ENCODE data around the gene NAA40.

The NAA40 gene

GRCh38 chr11:63940786-63941185, 2.0 kb downstream of the NAA40 start:
- H3K9ac ChIP-seq = peak overlapping the region; percentile 78 to 89 (median 83); a peak in 21 of 22 replicates
- H3K27ac ChIP-seq = peak overlapping the region; percentile 59 to 86 (median 73)

GRCh38 chr11:63941901-63942300, 3.1 kb downstream of the NAA40 start:
- no peak overlapping the region for H3K4me3 ChIP-seq
- peak overlapping the region in 4 of 11 experiments; percentile 59 to 86 (median 74); a peak in 3 of 22 replicates for H3K27ac ChIP-seq
- H3K36me3 ChIP-seq = peaks cover 9 to 47% (median 23%) of the 10 kb centered on the region in 11 experiments
- no peaks in the 10 kb centered on the region for H3K9me3 ChIP-seq (replicated peaks in 1 of 11)
- H3K9ac ChIP-seq = peak overlapping the region in 8 of 11 experiments; percentile 81 to 89 (median 85); a peak in 8 of 22 replicates
- H4K20me1 ChIP-seq = peaks cover 24 to 58% (median 42%) of the 10 kb centered on the region in 11 experiments; a peak in 19 of 22 replicates
- H3K4me1 ChIP-seq = peaks cover 60 to 73% (median 65%) of the 10 kb centered on the region in 10 experiments
- H3K4me2 ChIP-seq = peak overlapping the region in 8 of 11 experiments; percentile 93 to 99 (median 97); a peak in 17 of 22 replicates
- H3K27me3 ChIP-seq = no peaks in the 10 kb centered on the region
- no peak for TF ChIP-seq Cebpa-rat (IDR thresholded peaks at IDR 0.05)

More at GRCh38 chr11:63940786-63941185, 2.0 kb downstream of the NAA40 start:
- H3K27me3 ChIP-seq = no peaks in the 10 kb centered on the region
- H4K20me1 ChIP-seq = peaks cover 20 to 51% (median 36%) of the 10 kb centered on the region in 11 experiments; a peak in 19 of 22 replicates
- peaks cover 60 to 73% (median 64%) of the 10 kb centered on the region in 10 experiments for H3K4me1 ChIP-seq
- H3K4me2 ChIP-seq = peak overlapping the region; percentile 93 to 99 (median 97)
- no peak for TF ChIP-seq Cebpa-rat (IDR thresholded peaks at IDR 0.05)
- peak overlapping the region in 9 of 10 experiments; percentile 72 to 87 (median 77); a peak in 11 of 20 replicates for H3K4me3 ChIP-seq
- H3K9me3 ChIP-seq (replicated peaks in 1 of 11) = no peaks in the 10 kb centered on the region
- H3K36me3 ChIP-seq = peaks cover 0 to 36% (median 13%) of the 10 kb centered on the region in 11 experiments; a peak in 10 of 22 replicates

- Histone ChIP-seq H3K9me3 (replicated peaks in 1 of 11) (no peaks in the 10 kb centered on the region), H3K4me2 (peak overlapping the region in 7 of 11 experiments; percentile 2 to 98 (median 17); a peak in 4 of 22 replicates), H3K4me3 (no peak overlapping the region), H4K20me1 (peaks cover 24 to 58% (median 42%) of the 10 kb centered on the region in 11 experiments; a peak in 19 of 22 replicates), H3K9ac (peak overlapping the region; percentile 5 to 89 (median 37); a peak in 14 of 22 replicates), H3K27me3 (no peaks in the 10 kb centered on the region), H3K4me1 (peaks cover 56 to 69% (median 63%) of the 10 kb centered on the region in 10 experiments), H3K27ac (peak overlapping the region in 1 of 11 experiments; percentile 29; a peak in 2 of 22 replicates), H3K36me3 (peaks cover 16 to 56% (median 32%) of the 10 kb centered on the region in 11 experiments)
- TF ChIP-seq Cebpa-rat (IDR thresholded peaks at IDR 0.05) = no peak
These were observed 4.0 kb downstream of the NAA40 start for GRCh38 chr11:63942803-63943202.

GRCh38 chr11:63944987-63945386, 6.2 kb downstream of the NAA40 start:
- peak overlapping the region in 10 of 11 experiments; percentile 40 to 58 (median 48); a peak in 18 of 22 replicates for H3K4me2 ChIP-seq
- H4K20me1 ChIP-seq = peaks cover 24 to 55% (median 42%) of the 10 kb centered on the region in 11 experiments; a peak in 19 of 22 replicates
- H3K27ac ChIP-seq = peak overlapping the region in 3 of 11 experiments; percentile 10 to 35 (median 17); a peak in 1 of 22 replicates
- H3K27me3 ChIP-seq = no peaks in the 10 kb centered on the region
- no peak for TF ChIP-seq Cebpa-rat (IDR thresholded peaks at IDR 0.05)
- no peak overlapping the region for H3K4me3 ChIP-seq
- H3K36me3 ChIP-seq = peaks cover 23 to 78% (median 47%) of the 10 kb centered on the region in 11 experiments
- peak overlapping the region in 9 of 11 experiments; percentile 10 to 59 (median 36); a peak in 17 of 22 replicates for H3K9ac ChIP-seq
- no peaks in the 10 kb centered on the region for H3K9me3 ChIP-seq (replicated peaks in 1 of 11)
- H3K4me1 ChIP-seq = peaks cover 44 to 58% (median 53%) of the 10 kb centered on the region in 10 experiments

- Histone ChIP-seq H3K9ac (peak overlapping the region in 10 of 11 experiments; percentile 2 to 59 (median 30); a peak in 17 of 22 replicates), H3K4me3 (no peak overlapping the region), H3K27ac (peak overlapping the region in 4 of 11 experiments; percentile 3 to 35 (median 14); a peak in 5 of 22 replicates), H3K4me2 (peak overlapping the region; percentile 33 to 58 (median 47); a peak in 21 of 22 replicates), H3K4me1 (peaks cover 38 to 52% (median 47%) of the 10 kb centered on the region in 10 experiments), H3K36me3 (peaks cover 25 to 84% (median 51%) of the 10 kb centered on the region in 11 experiments), H4K20me1 (peaks cover 24 to 56% (median 42%) of the 10 kb centered on the region in 11 experiments; a peak in 19 of 22 replicates), H3K27me3 (no peaks in the 10 kb centered on the region), H3K9me3 (replicated peaks in 1 of 11) (no peaks in the 10 kb centered on the region)
- TF ChIP-seq Cebpa-rat (IDR thresholded peaks at IDR 0.05) = no peak
These were observed 6.8 kb downstream of the NAA40 start for GRCh38 chr11:63945477-63946163.

GRCh38 chr11:63951779-63952536, 13.2 kb downstream of the NAA40 start:
- Histone ChIP-seq H3K36me3 (peaks cover 59 to 90% (median 82%) of the 10 kb centered on the region in 11 experiments), H3K27ac (peak overlapping the region in 10 of 11 experiments; percentile 9 to 63 (median 47); a peak in 18 of 22 replicates), H3K4me2 (peak overlapping the region; percentile 45 to 84 (median 78)), H3K9me3 (replicated peaks in 1 of 11) (no peaks in the 10 kb centered on the region), H3K4me3 (peak overlapping the region in 2 of 10 experiments; percentile 2 to 36; a peak in 2 of 20 replicates), H3K4me1 (peaks cover 11 to 37% (median 23%) of the 10 kb centered on the region in 10 experiments), H3K27me3 (no peaks in the 10 kb centered on the region), H4K20me1 (peaks cover 0 to 34% (median 12%) of the 10 kb centered on the region in 11 experiments; a peak in 10 of 22 replicates), H3K9ac (peak overlapping the region; percentile 7 to 67 (median 62); a peak in 19 of 22 replicates)
- no peak for TF ChIP-seq Cebpa-rat (IDR thresholded peaks at IDR 0.05)

- peak overlapping the region in 10 of 11 experiments; percentile 45 to 84 (median 78); a peak in 20 of 22 replicates for H3K4me2 ChIP-seq
- peaks cover 11 to 37% (median 24%) of the 10 kb centered on the region in 10 experiments for H3K4me1 ChIP-seq
- peak overlapping the region in 7 of 11 experiments; percentile 42 to 67 (median 64); a peak in 9 of 22 replicates for H3K9ac ChIP-seq
- TF ChIP-seq Cebpa-rat (IDR thresholded peaks at IDR 0.05) = no peak
- H4K20me1 ChIP-seq = peaks cover 0 to 37% (median 12%) of the 10 kb centered on the region in 11 experiments; a peak in 11 of 22 replicates
- H3K27ac ChIP-seq = peak overlapping the region in 7 of 11 experiments; percentile 40 to 63 (median 56); a peak in 13 of 22 replicates
- no peaks in the 10 kb centered on the region for H3K9me3 ChIP-seq (replicated peaks in 1 of 11)
- 0 out of 20 replicates have a peak overlapping the region, but pooled peaks of 1 of the 10 experiments have one; percentile 2 for H3K4me3 ChIP-seq
- H3K27me3 ChIP-seq = no peaks in the 10 kb centered on the region
- H3K36me3 ChIP-seq = peaks cover 54 to 89% (median 81%) of the 10 kb centered on the region in 11 experiments
These were observed 13.8 kb downstream of the NAA40 start for GRCh38 chr11:63952570-63952969.

GRCh38 chr11:63958008-63958407, 19.2 kb downstream of the NAA40 start:
- Histone ChIP-seq H3K27ac (no peak overlapping the region), H3K9me3 (replicated peaks in 1 of 11) (no peaks in the 10 kb centered on the region), H4K20me1 (peaks cover 0 to 35% (median 0%) of the 10 kb centered on the region in 11 experiments; a peak in 7 of 22 replicates), H3K4me1 (peaks cover 0 to 41% (median 13%) of the 10 kb centered on the region in 10 experiments; a peak in 13 of 20 replicates), H3K36me3 (peaks cover 36 to 58% (median 49%) of the 10 kb centered on the region in 11 experiments), H3K4me3 (no peak overlapping the region), H3K9ac (peak overlapping the region in 2 of 11 experiments; percentile 19 to 48; a peak in 2 of 22 replicates), H3K27me3 (no peaks in the 10 kb centered on the region), H3K4me2 (peak overlapping the region in 1 of 11 experiments; percentile 12; a peak in 1 of 22 replicates)
- TF ChIP-seq Cebpa-rat (IDR thresholded peaks at IDR 0.05) = no peak

All from BLaER1 treated with 17β-estradiol and CSF1 and Interleukin-3, amounts not matched to agents 10 nM and 100 nM (cell line).